D341Med (cell line): ENCODE results near the gene GP9.
A peak's percentile ranks its signal among the peaks of the same experiment; 100 is the strongest.
"Not testable (repeated sequence)": the region's sequence is repeated elsewhere in the genome, so short reads cannot be mapped to it uniquely, and the experiment has no call there.

ENCODE experiments used
- DNase-seq: peaks from one replicate; pipeline ENCODE4 v3.0.0; 2012; ENCODE audit warnings: low spot score

The GP9 gene

DNA sequence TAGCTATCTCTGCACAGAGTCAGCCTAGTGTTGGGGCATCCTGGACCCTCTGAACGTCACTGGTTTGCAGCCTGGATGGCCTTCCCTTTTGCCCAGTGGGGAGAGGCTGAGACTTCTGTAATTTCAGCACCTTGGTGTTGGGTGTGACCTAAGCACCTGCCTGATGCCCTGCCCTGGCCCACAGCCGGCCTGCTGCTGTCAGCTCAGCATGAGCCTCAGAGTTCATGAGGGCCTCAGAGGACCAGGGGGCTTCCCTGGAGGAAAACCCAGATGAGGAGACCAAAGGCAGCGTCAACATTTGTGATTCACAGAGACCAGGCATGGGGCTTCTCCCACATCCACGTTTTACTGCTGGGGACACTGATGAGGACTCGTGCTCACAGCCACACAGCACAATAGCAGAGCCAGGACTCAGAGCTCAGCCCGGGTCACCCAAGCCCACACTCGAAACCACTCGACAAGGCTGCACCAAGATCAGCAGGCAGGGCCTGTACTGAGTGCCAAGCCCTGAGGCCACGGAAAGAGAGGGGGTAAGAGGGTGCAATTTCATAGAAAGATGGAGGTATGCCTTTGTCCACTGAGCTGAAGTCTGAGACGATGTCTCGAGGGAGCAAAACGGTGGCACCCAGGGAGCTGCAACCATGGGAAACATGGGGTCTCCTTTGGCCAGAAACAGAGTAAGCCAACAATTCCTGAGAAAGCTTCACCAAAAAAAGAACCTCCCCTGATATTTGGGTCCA is 9.9 kb upstream of the GP9 start:
- DNase-seq, result peak; percentile 17

GRCh38 chr3:129051871-129052340 is 8.7 kb upstream of the GP9 start:
- no peak for DNase-seq

DNA sequence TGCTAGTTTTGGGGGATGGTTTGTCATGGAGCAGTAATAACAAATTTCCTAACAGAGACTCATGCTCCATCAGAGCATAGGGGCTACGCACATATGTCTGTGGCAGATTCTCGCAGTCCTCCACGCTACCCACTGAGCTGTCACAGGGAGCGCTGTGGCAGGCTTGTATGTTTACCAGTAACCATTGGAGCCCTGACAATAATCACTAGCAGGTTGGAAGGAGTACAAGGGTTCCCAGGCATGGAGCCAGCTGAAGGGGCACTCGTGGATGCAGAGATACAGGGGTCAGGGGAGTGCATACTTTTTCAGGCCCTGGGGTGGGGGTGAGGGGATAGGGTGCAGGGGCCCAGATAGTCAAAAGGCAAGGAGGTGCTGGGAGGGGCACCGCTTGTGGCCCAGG is 7.9 kb upstream of the GP9 start:
- DNase-seq, result no peak

DNA sequence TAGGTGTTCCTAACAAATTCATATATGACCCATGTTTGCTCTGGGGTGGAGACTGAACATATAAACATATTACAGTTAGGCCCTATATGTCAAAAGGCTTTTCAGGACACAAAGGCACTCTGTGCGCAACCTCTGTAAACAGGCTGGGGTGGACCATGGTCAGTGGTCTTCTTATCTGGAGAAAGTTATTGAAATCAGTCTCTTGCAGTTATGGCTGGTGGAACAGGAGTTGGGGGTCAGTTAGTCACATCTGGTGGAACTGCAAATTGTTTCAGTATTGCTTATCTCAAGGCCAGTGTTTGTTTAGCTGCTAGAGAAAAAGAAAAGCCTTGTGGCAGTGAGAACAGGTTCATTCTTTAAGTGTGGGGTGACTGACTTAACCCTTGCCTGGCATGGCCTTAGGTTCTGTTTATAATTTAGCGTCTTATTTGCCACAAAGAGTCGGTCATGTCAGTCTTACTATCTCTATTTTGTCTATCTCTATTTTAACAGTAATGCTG is 5.9 kb upstream of the GP9 start:
- no peak for DNase-seq

GRCh38 chr3:129056451-129057173 is 4.0 kb upstream of the GP9 start:
- DNase-seq, result no peak

GRCh38 chr3:129057249-129057648 is 3.3 kb upstream of the GP9 start:
- no peak for DNase-seq

GRCh38 chr3:129058441-129059200 is 2.0 kb upstream of the GP9 start:
- DNase-seq, result no peak

GRCh38 chr3:129059311-129059958 is 1.1 kb upstream of the GP9 start:
- peak; percentile 18 for DNase-seq

DNA sequence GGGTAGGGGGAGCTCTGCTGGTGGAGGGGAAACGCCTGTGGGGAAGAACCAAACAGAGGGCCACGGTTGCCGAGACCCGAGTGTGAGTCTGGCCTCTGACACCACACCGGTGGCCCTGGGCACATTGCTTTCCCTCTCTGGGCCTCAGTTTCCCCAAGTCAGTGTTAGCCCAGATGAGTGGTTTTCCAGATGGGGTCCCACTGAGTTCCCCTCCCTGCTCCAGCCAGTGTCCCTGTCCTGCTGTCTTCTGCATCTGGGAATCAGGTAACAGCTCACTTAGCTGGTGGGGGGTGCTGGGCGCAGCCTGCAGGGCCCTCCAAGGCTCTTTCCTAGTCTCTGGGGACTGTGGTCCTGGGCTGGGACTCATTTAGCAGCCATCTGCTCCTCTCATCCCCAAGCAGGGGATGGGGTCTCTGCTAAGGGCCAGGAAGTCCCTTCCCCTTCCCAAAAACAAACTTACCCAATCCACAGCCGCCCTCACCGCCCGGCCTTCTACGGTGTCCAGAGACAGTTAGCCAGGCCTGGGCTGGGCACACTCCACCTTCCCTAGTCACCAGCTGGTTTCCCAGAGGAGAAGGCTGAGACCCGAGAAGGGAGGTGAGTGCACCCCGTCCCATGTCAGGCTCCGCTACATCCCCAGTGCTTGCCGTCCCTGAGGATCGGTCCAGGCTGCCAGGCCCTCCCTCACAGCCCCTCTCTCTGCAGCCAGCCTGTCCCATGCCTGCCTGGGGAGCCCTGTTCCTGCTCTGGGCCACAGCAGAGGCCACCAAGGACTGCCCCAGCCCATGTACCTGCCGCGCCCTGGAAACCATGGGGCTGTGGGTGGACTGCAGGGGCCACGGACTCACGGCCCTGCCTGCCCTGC is 676 bp downstream of the GP9 start:
- DNase-seq, result peak; percentile 27

DNA sequence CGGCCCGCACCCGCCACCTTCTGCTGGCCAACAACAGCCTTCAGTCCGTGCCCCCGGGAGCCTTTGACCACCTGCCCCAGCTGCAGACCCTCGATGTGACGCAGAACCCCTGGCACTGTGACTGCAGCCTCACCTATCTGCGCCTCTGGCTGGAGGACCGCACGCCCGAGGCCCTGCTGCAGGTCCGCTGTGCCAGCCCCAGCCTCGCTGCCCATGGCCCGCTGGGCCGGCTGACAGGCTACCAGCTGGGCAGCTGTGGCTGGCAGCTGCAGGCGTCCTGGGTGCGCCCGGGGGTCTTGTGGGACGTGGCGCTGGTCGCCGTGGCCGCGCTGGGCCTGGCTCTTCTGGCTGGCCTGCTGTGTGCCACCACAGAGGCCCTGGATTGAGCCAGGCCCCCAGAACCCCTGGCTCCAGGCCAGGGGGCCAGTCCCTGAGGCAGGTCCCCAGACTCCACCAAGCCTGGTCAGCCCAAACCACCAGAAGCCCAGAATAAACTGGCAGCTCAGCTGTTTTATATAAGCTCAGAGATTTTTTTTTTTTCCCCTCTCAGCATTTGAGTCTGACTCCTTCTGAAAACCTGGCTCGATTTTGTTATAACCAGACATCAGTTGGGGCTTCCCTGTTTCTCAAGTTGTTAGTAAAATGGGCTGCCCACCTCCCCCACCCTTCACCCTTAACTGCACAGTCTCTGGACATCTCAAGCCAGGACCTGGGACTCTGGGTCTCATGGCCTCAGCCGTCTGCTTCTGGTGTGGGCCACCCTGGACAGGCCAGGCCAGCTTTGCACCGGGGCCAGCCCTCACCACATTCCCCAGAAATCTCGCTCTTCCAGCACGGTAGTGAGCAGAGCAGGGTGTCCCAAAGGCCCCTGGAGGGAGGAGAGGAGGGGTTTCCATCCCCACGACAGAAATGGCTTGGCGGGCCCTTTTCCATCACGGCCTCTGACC is 1.6 kb downstream of the GP9 start:
- DNase-seq, result peak; percentile 41

DNA sequence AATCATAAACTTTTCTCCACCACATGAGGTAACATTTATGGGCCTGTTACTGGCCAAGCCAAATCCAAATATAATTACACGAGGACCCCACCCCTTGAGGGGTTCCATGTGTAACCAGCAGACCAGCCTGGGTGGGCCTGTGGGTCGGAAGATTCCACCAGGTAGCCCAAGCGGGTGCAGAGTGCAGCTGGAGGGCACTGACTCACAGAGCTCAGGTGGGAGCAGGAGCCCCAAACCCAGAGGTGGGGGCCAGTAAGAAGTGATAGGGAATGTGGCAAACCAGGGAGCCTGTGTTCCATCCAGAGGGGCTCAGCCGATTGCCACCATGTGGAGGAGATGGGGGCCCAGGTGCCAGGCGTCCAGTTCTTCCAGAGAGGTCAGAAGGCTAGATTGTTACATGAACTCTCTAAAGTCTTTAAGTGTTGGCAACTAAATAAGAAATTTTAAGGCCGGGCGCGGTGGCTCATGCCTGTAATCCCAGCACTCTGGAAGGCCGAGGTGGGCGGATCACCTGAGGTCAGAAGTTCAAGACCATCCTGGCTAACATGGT is 2.6 kb downstream of the GP9 start:
- no peak for DNase-seq

DNA sequence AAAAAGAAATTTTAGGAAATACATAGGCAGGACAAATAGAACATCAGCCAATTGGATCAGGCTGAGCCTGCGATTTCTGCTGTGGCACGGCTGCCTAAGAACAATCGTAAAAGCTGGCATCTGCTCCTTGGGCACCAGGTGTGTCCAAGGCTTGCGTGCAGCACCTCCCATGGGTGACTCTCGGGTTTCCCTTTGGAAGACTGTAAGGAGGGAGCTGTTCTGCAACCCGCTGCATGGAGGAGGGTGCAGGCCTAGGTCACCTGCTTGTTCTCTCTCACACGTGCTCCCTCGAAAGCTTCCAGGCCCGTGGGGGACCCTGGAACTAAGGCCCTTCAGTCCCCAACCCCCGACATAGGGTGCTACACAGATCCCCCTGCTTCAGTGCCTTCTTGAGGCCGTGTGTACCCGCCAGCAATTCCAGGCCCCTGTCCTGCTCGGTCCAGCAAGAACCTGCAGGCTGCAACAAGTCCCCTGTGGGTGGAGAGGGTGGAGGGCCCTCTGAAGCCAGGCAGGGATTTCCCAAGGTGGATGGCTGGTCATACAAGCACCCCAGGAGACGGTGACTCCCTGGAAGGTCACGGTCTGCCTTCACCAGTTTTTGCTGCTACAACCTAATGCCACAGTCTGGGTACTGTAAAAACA is 3.4 kb downstream of the GP9 start:
- DNase-seq, result peak; percentile 18

DNA sequence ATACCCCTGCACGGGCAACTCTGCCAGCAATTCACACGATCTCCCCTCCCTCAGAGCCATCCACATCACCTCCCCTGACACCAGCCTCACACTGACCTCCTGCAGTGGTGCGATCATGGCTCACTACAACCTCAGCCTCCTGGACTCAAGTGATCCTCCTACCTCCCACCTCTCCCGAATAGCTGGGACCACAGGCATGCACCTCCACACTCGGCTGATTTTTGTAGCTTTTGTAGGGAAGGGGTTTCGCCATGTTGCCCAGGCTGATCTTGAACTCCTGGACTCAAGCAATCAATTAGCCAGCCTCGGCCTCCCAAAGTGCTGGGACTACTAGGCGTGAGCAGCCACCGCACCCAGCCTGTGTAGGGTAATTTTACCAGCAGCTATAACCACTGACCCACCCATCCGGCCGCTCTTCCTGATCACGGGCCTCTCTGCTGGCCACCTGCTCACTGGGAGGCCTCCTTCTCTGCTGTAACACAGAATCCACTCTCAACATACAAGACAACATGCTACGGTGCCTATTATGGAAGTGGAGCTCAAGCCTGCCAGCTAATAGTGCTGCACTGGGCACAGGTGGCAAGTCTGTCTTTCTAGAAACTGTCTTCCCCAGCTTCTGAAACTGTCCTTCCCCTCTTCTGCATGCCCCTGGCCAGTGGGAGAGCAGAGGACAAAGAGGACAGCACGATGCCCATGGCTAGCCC is 4.6 kb downstream of the GP9 start:
- peak; percentile 14 for DNase-seq

DNA sequence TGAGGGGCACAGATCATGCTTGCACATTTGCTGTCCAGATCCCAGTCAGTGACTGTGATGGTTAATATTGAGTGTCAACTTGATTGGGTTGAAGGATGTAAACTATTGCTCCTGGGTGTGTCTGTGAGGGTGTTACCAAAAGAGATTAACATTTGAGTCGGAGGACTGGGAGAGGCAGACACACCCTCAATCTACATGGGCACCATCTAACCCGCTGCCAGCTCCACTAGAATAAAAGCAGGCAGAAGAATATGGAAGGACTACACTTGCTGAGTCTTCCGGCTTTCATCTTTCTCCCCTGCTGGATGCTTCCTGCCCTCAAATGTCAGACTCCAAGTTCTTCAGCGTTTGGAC is 5.1 kb downstream of the GP9 start:
- DNase-seq, result no peak

- not testable (repeated sequence) for DNase-seq
These were observed 7.1 kb downstream of the GP9 start for GRCh38 chr3:129067719-129068118.

- no peak for DNase-seq
These were observed 7.8 kb downstream of the GP9 start for GRCh38 chr3:129068291-129068886.

DNA sequence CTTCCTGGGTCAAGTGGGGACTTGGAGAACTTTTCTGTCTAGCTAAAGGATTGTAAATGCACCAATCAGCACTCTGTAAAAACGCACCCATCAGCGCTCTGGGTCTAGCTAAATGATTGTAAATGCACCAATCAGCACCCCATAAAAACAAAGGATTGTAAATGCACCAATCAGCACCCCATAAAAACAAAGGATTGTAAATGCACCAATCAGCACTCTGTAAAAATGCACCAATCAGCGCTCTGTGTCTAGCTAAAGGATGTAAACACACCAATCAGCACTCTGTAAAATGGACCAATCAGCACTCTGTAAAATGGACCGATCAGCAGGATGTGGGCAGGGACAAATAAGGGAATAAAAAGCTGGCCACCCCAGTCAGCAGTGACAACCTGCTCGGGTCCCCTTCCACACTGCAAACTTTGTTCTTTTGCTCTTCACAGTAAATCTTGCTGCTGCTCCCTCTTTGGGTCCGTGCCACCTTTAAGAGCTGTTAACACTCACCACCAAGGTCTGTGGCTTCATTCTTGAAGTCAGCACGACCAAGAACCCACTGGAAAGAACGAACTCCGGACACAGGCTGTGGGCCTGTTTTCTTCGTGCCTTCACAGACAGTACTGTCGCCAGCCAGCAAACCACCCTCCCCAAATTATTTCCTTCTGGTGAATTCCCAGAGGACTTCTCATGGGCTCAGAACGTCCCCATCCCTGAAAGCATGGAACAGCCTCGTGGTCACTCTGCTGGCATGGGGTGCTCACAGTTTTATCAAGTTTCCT is 8.9 kb downstream of the GP9 start:
- not testable (repeated sequence) for DNase-seq
